ENCODE results near the gene NLRP3.

The NLRP3 gene

GRCh38 chr1:247429496-247429895 lies 13.5 kb downstream of the NLRP3 start:
- H3K4me1 ChIP-seq (ENCODE audit: insufficient read depth, low read length), result no peaks in the 10 kb centered on the region
- no peak overlapping the region for H3K27ac ChIP-seq (ENCODE audit: low read depth, low read length)
- no peak overlapping the region for H3K9ac ChIP-seq (ENCODE audit: low read length)
- H3K27me3 ChIP-seq (ENCODE audit: control insufficient read depth in 1 of 2, insufficient read depth in 2 of 2, low read length in 2 of 2), result no peaks in the 10 kb centered on the region
- H3K36me3 ChIP-seq (ENCODE audit: insufficient read depth, low read length), result no peaks in the 10 kb centered on the region
- H3K4me3 ChIP-seq (ENCODE audit: low read depth in 1 of 2, low read length in 2 of 2), result no peak overlapping the region
- no peaks in the 10 kb centered on the region for H3K9me3 ChIP-seq (ENCODE audit: low read length)

GRCh38 chr1:247430434-247430833 lies 14.5 kb downstream of the NLRP3 start:
- Histone ChIP-seq H3K27me3 (ENCODE audit: control insufficient read depth in 1 of 2, insufficient read depth in 2 of 2, low read length in 2 of 2) (no peaks in the 10 kb centered on the region), H3K9me3 (ENCODE audit: low read length) (no peaks in the 10 kb centered on the region), H3K27ac (ENCODE audit: low read depth, low read length) (no peak overlapping the region), H3K36me3 (ENCODE audit: insufficient read depth, low read length) (no peaks in the 10 kb centered on the region), H3K4me3 (ENCODE audit: low read depth in 1 of 2, low read length in 2 of 2) (no peak overlapping the region), H3K4me1 (ENCODE audit: insufficient read depth, low read length) (no peaks in the 10 kb centered on the region), H3K9ac (ENCODE audit: low read length) (no peak overlapping the region)

- H3K4me3 ChIP-seq (ENCODE audit: low read depth in 1 of 2, low read length in 2 of 2), result no peak overlapping the region
- no peak overlapping the region for H3K27ac ChIP-seq (ENCODE audit: low read depth, low read length)
- no peaks in the 10 kb centered on the region for H3K4me1 ChIP-seq (ENCODE audit: insufficient read depth, low read length)
- no peaks in the 10 kb centered on the region for H3K36me3 ChIP-seq (ENCODE audit: insufficient read depth, low read length)
- no peaks in the 10 kb centered on the region for H3K27me3 ChIP-seq (ENCODE audit: control insufficient read depth in 1 of 2, insufficient read depth in 2 of 2, low read length in 2 of 2)
- no peaks in the 10 kb centered on the region for H3K9me3 ChIP-seq (ENCODE audit: low read length)
- no peak overlapping the region for H3K9ac ChIP-seq (ENCODE audit: low read length)
Measured at GRCh38 chr1:247431643-247432042, 15.7 kb downstream of the NLRP3 start.

- Histone ChIP-seq H3K27me3 (ENCODE audit: control insufficient read depth in 1 of 2, insufficient read depth in 2 of 2, low read length in 2 of 2) (no peaks in the 10 kb centered on the region), H3K9me3 (ENCODE audit: low read length) (no peaks in the 10 kb centered on the region), H3K36me3 (ENCODE audit: insufficient read depth, low read length) (no peaks in the 10 kb centered on the region), H3K9ac (ENCODE audit: low read length) (no peak overlapping the region), H3K27ac (ENCODE audit: low read depth, low read length) (no peak overlapping the region), H3K4me3 (ENCODE audit: low read depth in 1 of 2, low read length in 2 of 2) (no peak overlapping the region), H3K4me1 (ENCODE audit: insufficient read depth, low read length) (no peaks in the 10 kb centered on the region)
Measured at GRCh38 chr1:247434005-247434404, 18.0 kb downstream of the NLRP3 start.

GRCh38 chr1:247435030-247435758 lies 19.2 kb downstream of the NLRP3 start:
- H3K4me3 ChIP-seq (ENCODE audit: low read depth in 1 of 2, low read length in 2 of 2), result no peak overlapping the region
- H3K4me1 ChIP-seq (ENCODE audit: insufficient read depth, low read length), result no peaks in the 10 kb centered on the region
- H3K36me3 ChIP-seq (ENCODE audit: insufficient read depth, low read length), result no peaks in the 10 kb centered on the region
- H3K27me3 ChIP-seq (ENCODE audit: control insufficient read depth in 1 of 2, insufficient read depth in 2 of 2, low read length in 2 of 2), result no peaks in the 10 kb centered on the region
- H3K9ac ChIP-seq (ENCODE audit: low read length), result no peak overlapping the region
- no peak overlapping the region for H3K27ac ChIP-seq (ENCODE audit: low read depth, low read length)
- H3K9me3 ChIP-seq (ENCODE audit: low read length), result no peaks in the 10 kb centered on the region

- H3K9ac ChIP-seq (ENCODE audit: low read length), result no peak overlapping the region
- no peaks in the 10 kb centered on the region for H3K9me3 ChIP-seq (ENCODE audit: low read length)
- H3K27ac ChIP-seq (ENCODE audit: low read depth, low read length), result no peak overlapping the region
- H3K4me3 ChIP-seq (ENCODE audit: low read depth in 1 of 2, low read length in 2 of 2), result no peak overlapping the region
- no peaks in the 10 kb centered on the region for H3K27me3 ChIP-seq (ENCODE audit: control insufficient read depth in 1 of 2, insufficient read depth in 2 of 2, low read length in 2 of 2)
- H3K4me1 ChIP-seq (ENCODE audit: insufficient read depth, low read length), result no peaks in the 10 kb centered on the region
- no peaks in the 10 kb centered on the region for H3K36me3 ChIP-seq (ENCODE audit: insufficient read depth, low read length)
Measured at GRCh38 chr1:247435759-247436147, 19.8 kb downstream of the NLRP3 start.

GRCh38 chr1:247437551-247438505 lies 21.9 kb downstream of the NLRP3 start:
- Histone ChIP-seq H3K4me1 (ENCODE audit: insufficient read depth, low read length) (no peaks in the 10 kb centered on the region), H3K27me3 (ENCODE audit: control insufficient read depth in 1 of 2, insufficient read depth in 2 of 2, low read length in 2 of 2) (no peaks in the 10 kb centered on the region), H3K36me3 (ENCODE audit: insufficient read depth, low read length) (no peaks in the 10 kb centered on the region), H3K27ac (ENCODE audit: low read depth, low read length) (no peak overlapping the region), H3K4me3 (ENCODE audit: low read depth in 1 of 2, low read length in 2 of 2) (no peak overlapping the region), H3K9me3 (ENCODE audit: low read length) (no peaks in the 10 kb centered on the region), H3K9ac (ENCODE audit: low read length) (no peak overlapping the region)

GRCh38 chr1:247440001-247440620 lies 24.1 kb downstream of the NLRP3 start:
- no peak overlapping the region for H3K27ac ChIP-seq (ENCODE audit: low read depth, low read length)
- no peak overlapping the region for H3K9ac ChIP-seq (ENCODE audit: low read length)
- H3K27me3 ChIP-seq (ENCODE audit: control insufficient read depth in 1 of 2, insufficient read depth in 2 of 2, low read length in 2 of 2), result no peaks in the 10 kb centered on the region
- H3K36me3 ChIP-seq (ENCODE audit: insufficient read depth, low read length), result no peaks in the 10 kb centered on the region
- no peaks in the 10 kb centered on the region for H3K4me1 ChIP-seq (ENCODE audit: insufficient read depth, low read length)
- no peaks in the 10 kb centered on the region for H3K9me3 ChIP-seq (ENCODE audit: low read length)
- no peak overlapping the region for H3K4me3 ChIP-seq (ENCODE audit: low read depth in 1 of 2, low read length in 2 of 2)

GRCh38 chr1:247441606-247442005 lies 25.6 kb downstream of the NLRP3 start:
- no peak overlapping the region for H3K9ac ChIP-seq (ENCODE audit: low read length)
- no peaks in the 10 kb centered on the region for H3K4me1 ChIP-seq (ENCODE audit: insufficient read depth, low read length)
- H3K4me3 ChIP-seq (ENCODE audit: low read depth in 1 of 2, low read length in 2 of 2), result no peak overlapping the region
- no peaks in the 10 kb centered on the region for H3K27me3 ChIP-seq (ENCODE audit: control insufficient read depth in 1 of 2, insufficient read depth in 2 of 2, low read length in 2 of 2)
- no peaks in the 10 kb centered on the region for H3K36me3 ChIP-seq (ENCODE audit: insufficient read depth, low read length)
- no peaks in the 10 kb centered on the region for H3K9me3 ChIP-seq (ENCODE audit: low read length)
- no peak overlapping the region for H3K27ac ChIP-seq (ENCODE audit: low read depth, low read length)

GRCh38 chr1:247442164-247442563 lies 26.2 kb downstream of the NLRP3 start:
- Histone ChIP-seq H3K4me1 (ENCODE audit: insufficient read depth, low read length) (no peaks in the 10 kb centered on the region), H3K27me3 (ENCODE audit: control insufficient read depth in 1 of 2, insufficient read depth in 2 of 2, low read length in 2 of 2) (no peaks in the 10 kb centered on the region), H3K27ac (ENCODE audit: low read depth, low read length) (no peak overlapping the region)

GRCh38 chr1:247443641-247444040 lies 27.7 kb downstream of the NLRP3 start:
- no peaks in the 10 kb centered on the region for H3K27me3 ChIP-seq (ENCODE audit: control insufficient read depth in 1 of 2, insufficient read depth in 2 of 2, low read length in 2 of 2)

More at GRCh38 chr1:247442164-247442563, 26.2 kb downstream of the NLRP3 start:
- no peak overlapping the region for H3K9ac ChIP-seq (ENCODE audit: low read length)
- no peak overlapping the region for H3K4me3 ChIP-seq (ENCODE audit: low read depth in 1 of 2, low read length in 2 of 2)
- H3K36me3 ChIP-seq (ENCODE audit: insufficient read depth, low read length), result no peaks in the 10 kb centered on the region
- no peaks in the 10 kb centered on the region for H3K9me3 ChIP-seq (ENCODE audit: low read length)

More at GRCh38 chr1:247443641-247444040, 27.7 kb downstream of the NLRP3 start:
- Histone ChIP-seq H3K4me1 (ENCODE audit: insufficient read depth, low read length) (no peaks in the 10 kb centered on the region), H3K4me3 (ENCODE audit: low read depth in 1 of 2, low read length in 2 of 2) (no peak overlapping the region), H3K9me3 (ENCODE audit: low read length) (no peaks in the 10 kb centered on the region), H3K27ac (ENCODE audit: low read depth, low read length) (no peak overlapping the region), H3K9ac (ENCODE audit: low read length) (no peak overlapping the region), H3K36me3 (ENCODE audit: insufficient read depth, low read length) (no peaks in the 10 kb centered on the region)

Data from muscle layer of colon (tissue), 2 donors.